Measurements from ENCODE around the gene NSG1. TPM values are rescaled to one million over a fixed set of nuclear protein-coding genes. Genes with fewer than 3 reads are reported as not detected.

The NSG1 gene
- total RNA-seq, 1 experiment from 2014 or later = not detected

DNA sequence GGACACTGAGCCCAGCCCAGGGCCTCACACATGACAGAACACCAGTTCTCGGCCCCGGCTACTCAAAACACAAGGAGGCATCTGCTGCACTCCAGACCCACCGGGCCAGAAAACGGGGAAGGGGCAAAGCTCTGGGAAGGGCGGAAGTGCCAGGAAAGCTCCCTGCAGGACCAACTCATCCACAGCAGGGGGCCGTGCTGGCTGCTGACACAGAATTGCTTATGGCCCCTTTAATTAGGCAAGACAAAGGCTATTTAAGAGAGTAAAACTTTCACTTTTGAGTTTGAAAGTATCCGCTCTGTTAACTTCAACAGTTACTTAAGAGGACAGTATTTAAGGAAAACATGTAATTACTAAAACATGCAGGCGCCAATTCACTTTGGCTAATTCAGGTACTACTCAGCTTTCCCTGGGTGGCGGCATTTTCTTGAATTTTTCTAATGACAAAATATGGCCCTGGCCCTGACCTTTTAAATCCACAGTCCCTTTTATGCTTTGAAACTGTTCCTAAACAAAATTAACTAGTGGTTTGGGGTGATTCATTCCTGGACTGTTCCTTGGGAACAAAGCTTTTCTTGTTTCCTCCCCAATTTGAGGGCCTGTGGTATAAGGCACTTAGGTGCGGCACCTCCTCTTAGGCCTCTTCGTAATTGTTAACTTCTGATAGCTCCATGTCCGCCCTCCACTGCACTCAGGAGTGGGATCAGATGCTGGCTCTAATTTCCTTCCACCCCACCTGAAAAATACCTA is 40.4 kb downstream of the NSG1 start:
- Histone ChIP-seq H3K4me3 (ENCODE audit: low read length) (no peak overlapping the region), H3K4me2 (ENCODE audit: low read length) (no peak overlapping the region), H3K36me3 (ENCODE audit: low read depth, low read length) (0 out of 2 replicates have a peak, but pooled peaks cover 2% of the 10 kb centered on the region), H3K9ac (ENCODE audit: low read length) (no peak overlapping the region), H3K27ac (ENCODE audit: low read length) (no peak overlapping the region), H3K4me1 (ENCODE audit: insufficient read depth, low read length) (0 out of 2 replicates have a peak, but pooled peaks cover 3% of the 10 kb centered on the region), H3K27me3 (ENCODE audit: low read length) (no peaks in the 10 kb centered on the region), H3K9me3 (ENCODE audit: low read length) (no peaks in the 10 kb centered on the region), H4K20me1 (ENCODE audit: low read length) (no peaks in the 10 kb centered on the region), H3F3A (ENCODE audit: low read length, unreplicated experiment) (no peaks in the 10 kb centered on the region), H3K9me2 (replicated peaks; ENCODE audit: low read length) (no peaks in the 10 kb centered on the region), H3K79me2 (ENCODE audit: low read length) (no peaks in the 10 kb centered on the region), H2AFZ (ENCODE audit: low read length) (no peak overlapping the region)
- no peak for TF ChIP-seq EZH2phosphoT487 (IDR thresholded peaks at IDR 0.05; ENCODE audit: borderline replicate concordance, low read length)
- TF ChIP-seq EZH2 (IDR thresholded peaks at IDR 0.05; ENCODE audit: low read length, unreplicated experiment) = no peak
- TF ChIP-seq, protein P1, sequence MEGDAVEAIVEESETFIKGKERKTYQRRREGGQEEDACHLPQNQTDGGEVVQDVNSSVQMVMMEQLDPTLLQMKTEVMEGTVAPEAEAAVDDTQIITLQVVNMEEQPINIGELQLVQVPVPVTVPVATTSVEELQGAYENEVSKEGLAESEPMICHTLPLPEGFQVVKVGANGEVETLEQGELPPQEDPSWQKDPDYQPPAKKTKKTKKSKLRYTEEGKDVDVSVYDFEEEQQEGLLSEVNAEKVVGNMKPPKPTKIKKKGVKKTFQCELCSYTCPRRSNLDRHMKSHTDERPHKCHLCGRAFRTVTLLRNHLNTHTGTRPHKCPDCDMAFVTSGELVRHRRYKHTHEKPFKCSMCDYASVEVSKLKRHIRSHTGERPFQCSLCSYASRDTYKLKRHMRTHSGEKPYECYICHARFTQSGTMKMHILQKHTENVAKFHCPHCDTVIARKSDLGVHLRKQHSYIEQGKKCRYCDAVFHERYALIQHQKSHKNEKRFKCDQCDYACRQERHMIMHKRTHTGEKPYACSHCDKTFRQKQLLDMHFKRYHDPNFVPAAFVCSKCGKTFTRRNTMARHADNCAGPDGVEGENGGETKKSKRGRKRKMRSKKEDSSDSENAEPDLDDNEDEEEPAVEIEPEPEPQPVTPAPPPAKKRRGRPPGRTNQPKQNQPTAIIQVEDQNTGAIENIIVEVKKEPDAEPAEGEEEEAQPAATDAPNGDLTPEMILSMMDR (conservative IDR thresholded peaks at IDR 0.05; ENCODE audit: low read depth, low read length) = no peak
- BruUV-seq (replicated peaks) = no TSS peak
- DNase-seq (no peak), ATAC-seq (no peak)
- CTCF ChIA-PET = no interaction called here
- POLR2A ChIA-PET (ENCODE audit: unreplicated experiment) = no interaction called here
- intact Hi-C loops (cut with micrococcal nuclease) = no loop called here

DNA sequence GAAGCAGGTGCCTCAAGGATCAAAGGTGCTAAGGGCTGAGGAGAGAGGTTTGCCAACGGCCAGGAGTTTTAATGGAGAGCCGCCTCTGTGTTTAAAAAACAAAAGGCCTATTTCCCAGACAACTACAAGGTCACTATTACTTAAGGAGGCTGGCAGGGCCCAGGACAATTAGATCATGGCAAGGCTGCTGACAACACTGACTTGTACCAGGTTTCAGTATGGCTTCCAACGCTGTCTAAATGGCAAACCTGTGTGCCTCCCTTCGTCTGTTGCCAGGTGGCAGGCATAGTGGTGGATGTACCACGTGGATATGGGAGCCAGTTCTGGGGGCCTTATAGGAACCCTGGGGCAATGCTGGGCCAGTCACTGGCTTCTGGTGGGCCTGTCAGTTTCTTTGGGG is 41.0 kb downstream of the NSG1 start:
- no peak for TF ChIP-seq EZH2phosphoT487 (IDR thresholded peaks at IDR 0.05; ENCODE audit: borderline replicate concordance, low read length)
- TF ChIP-seq EZH2 (IDR thresholded peaks at IDR 0.05; ENCODE audit: low read length, unreplicated experiment) = no peak
- TF ChIP-seq, protein P1 (conservative IDR thresholded peaks at IDR 0.05; ENCODE audit: low read depth, low read length) = no peak
- Histone ChIP-seq H3K27ac (ENCODE audit: low read length) (no peak overlapping the region), H3K36me3 (ENCODE audit: low read depth, low read length) (0 out of 2 replicates have a peak, but pooled peaks cover 2% of the 10 kb centered on the region), H3K27me3 (ENCODE audit: low read length) (no peaks in the 10 kb centered on the region), H3K9me3 (ENCODE audit: low read length) (no peaks in the 10 kb centered on the region), H3K9me2 (replicated peaks; ENCODE audit: low read length) (no peaks in the 10 kb centered on the region), H3F3A (ENCODE audit: low read length, unreplicated experiment) (no peaks in the 10 kb centered on the region), H3K4me2 (ENCODE audit: low read length) (no peak overlapping the region), H4K20me1 (ENCODE audit: low read length) (no peaks in the 10 kb centered on the region), H3K4me3 (ENCODE audit: low read length) (no peak overlapping the region), H3K79me2 (ENCODE audit: low read length) (no peaks in the 10 kb centered on the region), H3K4me1 (ENCODE audit: insufficient read depth, low read length) (0 out of 2 replicates have a peak, but pooled peaks cover 3% of the 10 kb centered on the region), H2AFZ (ENCODE audit: low read length) (no peak overlapping the region), H3K9ac (ENCODE audit: low read length) (no peak overlapping the region)
- intact Hi-C loops (cut with micrococcal nuclease) = no loop called here
- ChIA-PET POLR2A (ENCODE audit: unreplicated experiment) (no interaction called here), CTCF (no interaction called here)
- no TSS peak for BruUV-seq (replicated peaks)
- DNase-seq (no peak), ATAC-seq (no peak)
